GM03348 (cell line): ENCODE results near the gene LIN28B.
A peak's percentile ranks its signal among the peaks of the same experiment; 100 is the strongest.
"Not testable (repeated sequence)": the region's sequence is repeated elsewhere in the genome, so short reads cannot be mapped to it uniquely, and the experiment has no call there.

Source experiments
- DNase-seq: peaks from one replicate; pipeline ENCODE4 v3.0.0; 2012; ENCODE audit warnings: low spot score

The LIN28B gene

GRCh38 chr6:104956731-104957294, at the start of gene LIN28B:
TSS of gene LIN28B (plus strand) at chr6:104957107. CDS start at chr6:104957251, 144 bp downstream.
- DNase-seq = no peak

- DNase-seq = no peak
Measured at GRCh38 chr6:104908031-104908887, 48.6 kb upstream of the LIN28B start.

- DNase-seq = no peak
Measured at GRCh38 chr6:104908888-104909525, 47.9 kb upstream of the LIN28B start.

- no peak for DNase-seq
Measured at GRCh38 chr6:104921896-104922295, 35.0 kb upstream of the LIN28B start.

GRCh38 chr6:104928141-104928540, 28.8 kb upstream of the LIN28B start:
- no peak for DNase-seq

- DNase-seq = no peak
Measured at GRCh38 chr6:104929353-104929752, 27.6 kb upstream of the LIN28B start.

- DNase-seq = no peak
Measured at GRCh38 chr6:104930939-104931338, 26.0 kb upstream of the LIN28B start.

GRCh38 chr6:104936766-104937535, 20.0 kb upstream of the LIN28B start:
- no peak for DNase-seq

GRCh38 chr6:104940238-104940892, 16.5 kb upstream of the LIN28B start:
- no peak for DNase-seq

- peak; percentile 85 for DNase-seq
Measured at GRCh38 chr6:104940893-104941728, 15.8 kb upstream of the LIN28B start.

- DNase-seq = no peak
Measured at GRCh38 chr6:104941729-104942091, 15.2 kb upstream of the LIN28B start.

GRCh38 chr6:104943781-104944180, 13.1 kb upstream of the LIN28B start:
- DNase-seq = no peak

- DNase-seq = no peak
Measured at GRCh38 chr6:104949206-104949605, 7.7 kb upstream of the LIN28B start.

- DNase-seq = no peak
Measured at GRCh38 chr6:104951677-104952076, 5.2 kb upstream of the LIN28B start.

- DNase-seq = no peak
Measured at GRCh38 chr6:104952911-104953399, 4.0 kb upstream of the LIN28B start.

GRCh38 chr6:104953400-104954189, 3.3 kb upstream of the LIN28B start:
- not testable (repeated sequence) for DNase-seq

GRCh38 chr6:104954190-104954797, 2.6 kb upstream of the LIN28B start:
- DNase-seq = no peak

GRCh38 chr6:104955491-104955890, 1.4 kb upstream of the LIN28B start:
- no peak for DNase-seq

- DNase-seq = no peak
Measured at GRCh38 chr6:104955927-104956730, 778 bp upstream of the LIN28B start.
